Measurements from ENCODE around the gene UQCC3.

GRCh38 chr11:62712276-62712812 lies 40.9 kb downstream of the UQCC3 start:
- TF ChIP-seq POLR2AphosphoS5 (IDR thresholded peaks at IDR 0.05) = no peak
- no peak for TF ChIP-seq CTCF (IDR thresholded peaks at IDR 0.05)
- no peak for TF ChIP-seq POLR2A (IDR thresholded peaks at IDR 0.05)
- no peak for TF ChIP-seq EP300 (IDR thresholded peaks at IDR 0.05)
